GM12891 (cell line): ENCODE data around the gene ABCG1.

Experiments used
- POLR2A ChIP-seq: IDR thresholded peaks from 2 replicates; pipeline ENCODE4 v1.6.1; 2011; ENCODE audit warnings: low read depth, low read length, control low read depth
- TAF1 ChIP-seq: IDR thresholded peaks from 2 replicates; pipeline ENCODE4 v1.6.1; 2011; ENCODE audit warnings: low read depth, low read length, control low read depth

- no peak for TF ChIP-seq POLR2A
- TF ChIP-seq TAF1: no peak
These were observed 39.6 kb upstream of the ABCG1 start for GRCh38 chr21:42179316-42179715.
